HepG2 (cell line): ENCODE measurements around the gene KRT33A. TPM values are rescaled to one million over a fixed set of nuclear protein-coding genes. Genes with fewer than 3 reads are reported as not detected.

ENCODE experiments used
- ATAC-seq: fragments of 200-7000 bp; cut with Tn5 transposase; 3 replicates; pipeline ENCODE4 v1.9.1; 2020; ENCODE audit warnings: mild to moderate bottlenecking, moderate library complexity
- BruUV-seq: library from RNA; stranded (reverse); fragments of 400-500 nt; replicated peaks from 2 replicates; lab custom pipeline; 2021; lab: Mats Ljungman, UMichigan
- CTCF ChIA-PET: fragments of 300-600 bp; formaldehyde crosslinking; extraction: SDS; loops from one replicate; lab custom pipeline; 2021; ENCODE audit warnings: low total read pairs, inconsistent platforms, low intra/inter-chr PET ratio; lab: Yijun Ruan, JAX
- POLR2A ChIA-PET: fragments of 350-600 bp; sonication (Branson Sonifier 250); formaldehyde crosslinking; loops from one replicate; lab custom pipeline; 2020; ENCODE audit warnings: antibody characterized with exemption, inconsistent platforms; lab: Yijun Ruan, JAX
- DNase-seq: peaks from one replicate; pipeline ENCODE4 v3.0.0-alpha.2; 2015; ENCODE audit warnings: low spot score
- FAIRE-seq: peaks from 3 replicates; lab custom pipeline; 2011; peaks lifted over from hg19 to GRCh38; lab: Jason Lieb, UNC
- H2AFZ ChIP-seq: one replicate; pipeline ENCODE4 v1.6.1; 2011; ENCODE audit warnings: low read length, inconsistent platforms
- H3K27ac ChIP-seq: fragments of 300-600 bp; 3 replicates; pipeline ENCODE4 v1.8.0; 2011; ENCODE audit warnings: mixed run types, mild to moderate bottlenecking, mixed read lengths, low read length, inconsistent platforms; ENCODE audit not compliant: insufficient read depth; ENCODE audit errors: extremely low read length
- H3K27me3 ChIP-seq, 2 experiments: fragments of 200-600 bp in 1 of 2; 2 replicates in 1 of 2; 3 replicates in 1 of 2; pipeline versions ENCODE4 v1.6.0 to v1.8.0; 2011; ENCODE audit warnings: low read length in 2 of 2, mild to moderate bottlenecking in 2 of 2, moderate library complexity in 2 of 2, inconsistent platforms in 1 of 2; ENCODE audit not compliant: insufficient read depth in 2 of 2, control insufficient read depth in 1 of 2
- H3K36me3 ChIP-seq, 2 experiments: fragments of 200-600 bp in 1 of 2; replicated peaks in 1 of 2; 2 replicates in 1 of 2; 3 replicates in 1 of 2; pipeline versions ENCODE4 v1.5.1 to v1.8.0; 2011; ENCODE audit warnings: low read length in 2 of 2, inconsistent platforms in 1 of 2; ENCODE audit not compliant: insufficient read depth in 2 of 2, control insufficient read depth in 1 of 2
- H3K4me1 ChIP-seq: 2 replicates; pipeline ENCODE4 v1.5.1; 2012; ENCODE audit warnings: low read length, inconsistent platforms; ENCODE audit not compliant: insufficient read depth
- H3K4me2 ChIP-seq: 2 replicates; pipeline ENCODE4 v1.6.0; 2011; ENCODE audit warnings: low read depth, low read length, inconsistent platforms
- H3K4me3 ChIP-seq, 3 experiments: fragments of 200-600 bp in 1 of 3; sonication (generic), shearing (Covaris generic) in 1 of 3; replicated peaks in 1 of 3; 2 replicates each; pipeline ENCODE4 v1.5.1; 2011 to 2016; ENCODE audit warnings: low read length in 3 of 3, inconsistent platforms in 2 of 3, low read depth in 2 of 3, mild to moderate bottlenecking in 2 of 3, control low read depth in 1 of 3, mixed read lengths in 1 of 3; ENCODE audit not compliant: insufficient read depth in 1 of 3
- H3K79me2 ChIP-seq: one replicate; pipeline ENCODE4 v1.6.1; 2011; ENCODE audit warnings: low read length, inconsistent platforms; ENCODE audit not compliant: insufficient read depth
- H3K9ac ChIP-seq: 2 replicates; pipeline ENCODE4 v1.6.0; 2011; ENCODE audit warnings: mild to moderate bottlenecking, low read depth, low read length, inconsistent platforms; ENCODE audit not compliant: insufficient read depth
- H3K9me3 ChIP-seq: 2 replicates; pipeline ENCODE4 v1.5.1; 2012; ENCODE audit warnings: mild to moderate bottlenecking, low read length
- H4K20me1 ChIP-seq: 2 replicates; pipeline ENCODE4 v1.6.0; 2011; ENCODE audit warnings: inconsistent platforms, mild to moderate bottlenecking, low read length, moderate library complexity; ENCODE audit not compliant: insufficient read depth
- FOXC1 ChIP-seq: sonication (generic); formaldehyde crosslinking; IDR thresholded peaks from 2 replicates; pipeline ENCODE4 v1.8.0; 2022; ENCODE audit warnings: mild to moderate bottlenecking, missing genetic modification reagents, borderline replicate concordance
- KAT7 ChIP-seq: IDR thresholded peaks from 2 replicates; pipeline ENCODE4 v1.6.1; 2018; ENCODE audit warnings: borderline replicate concordance, missing compliant biosample characterization
- SNAPC4 ChIP-seq: sonication (generic); formaldehyde crosslinking; IDR thresholded peaks from 2 replicates; pipeline ENCODE4 v1.4.0; 2020; ENCODE audit warnings: mild to moderate bottlenecking, missing genetic modification reagents
- ZNF335 ChIP-seq: sonication (generic); formaldehyde crosslinking; IDR thresholded peaks from 2 replicates; pipeline ENCODE4 v1.4.0; 2020; ENCODE audit warnings: missing genetic modification reagents
- ZNF34 ChIP-seq: sonication (generic); formaldehyde crosslinking; IDR thresholded peaks from 2 replicates; pipeline ENCODE4 v1.4.0; 2020; ENCODE audit warnings: mild to moderate bottlenecking, missing genetic modification reagents, borderline replicate concordance
- WGBS: methylation state at CpG from one replicate; pipeline ENCODE4 v1.1.6; 2017; ENCODE audit warnings: low lambda C conversion rate; 5-methylcytosine and 5-hydroxymethylcytosine counted together
- in situ Hi-C: cut with HindIII; loops from 2 replicates; pipeline ENCODE4 v1.10.0; 2017; ENCODE audit warnings: low pct_unique_long_range_greater_than_20kb; ENCODE audit not compliant: extremely low pct_ligation_motif_present
- intact Hi-C: fragments of 100-400 bp; cut with micrococcal nuclease; formaldehyde crosslinking; loops from one replicate; pipeline ENCODE4 v1.10.0; 2022; ENCODE audit not compliant: unreplicated experiment
- polyA plus RNA-seq, 8 experiments: library from polyadenylated mRNA; depleted of rRNA in 3 of 8; stranded (reverse) in 7 of 8; unstranded in 1 of 8; fragments of >200 nt; fragmentation: Illumina TruSeq in 4 of 8; extraction: Trizol in 4 of 8; gene quantifications; 2 replicates each; pipeline versions ENCODE4 v1.2.1 to v1.2.3, GENCODE V29; 2011 to 2016; ENCODE audit warnings: low read depth in 4 of 8, missing spikeins in 1 of 8, mixed read lengths in 1 of 8; ENCODE audit not compliant: insufficient read depth in 1 of 8
- total RNA-seq, 5 experiments: library from RNA; depleted of rRNA; stranded (reverse); fragments of >200 nt; fragmentation: Illumina TruSeq; extraction: Trizol; gene quantifications; 2 replicates each; pipeline ENCODE4 v1.2.3, GENCODE V29; 2016; ENCODE audit warnings: low read depth in 1 of 5

The KRT33A gene
- total and polyA plus RNA-seq, 2 of the 13 experiments (the other 11 are each of a cell fraction or from before 2014, with no cell fraction given): not detected

- Histone ChIP-seq H3K9ac (no peak overlapping the region), H3K27ac (no peak overlapping the region), H2AFZ (no peak overlapping the region), H3K36me3 (no peaks in the 10 kb centered on the region), H3K4me1 (no peaks in the 10 kb centered on the region), H3K4me2 (no peak overlapping the region), H4K20me1 (no peaks in the 10 kb centered on the region), H3K27me3 (peaks cover 2 to 8% of the 10 kb centered on the region in 2 experiments; a peak in 1 of 5 replicates), H3K9me3 (no peaks in the 10 kb centered on the region), H3K4me3 (no peak overlapping the region), H3K79me2 (no peaks in the 10 kb centered on the region)
- no TSS peak for BruUV-seq
- in situ Hi-C loops (no loop called here), intact Hi-C loops (no loop called here)
- TF ChIP-seq KAT7 (CRISPR knock-in tag) (no peak), FOXC1 (CRISPR knock-in tag) (no peak), ZNF34 (no peak), SNAPC4 (CRISPR knock-in tag) (no peak), ZNF335 (CRISPR knock-in tag) (no peak)
- 88% methylated on average over 1 of the region's 1 CpG for WGBS
- ATAC-seq (no peak), FAIRE-seq (no peak), DNase-seq (no peak)
- CTCF ChIA-PET: no interaction called here
- POLR2A ChIA-PET: no interaction called here
Observed at GRCh38 chr17:41296846-41297245, 53.8 kb downstream of the KRT33A start.

Other genes starting within 250 kb of the KRT33A start
Only the 30 nearest of the 34 such genes appear.
- gene KRTAP4-12, start 226.6 kb downstream of the KRT33A start, total RNA-seq (2016; rRNA removed; fragmentation: Illumina TruSeq; extraction: Trizol): not detected in 2 replicates
- not detected in 2 replicates for gene KRTAP4-12, start 226.6 kb downstream of the KRT33A start, polyA plus RNA-seq (2011; rRNA removed)
- not detected in 2 replicates for gene KRTAP4-6, start 210.3 kb downstream of the KRT33A start, total RNA-seq (2016; rRNA removed; fragmentation: Illumina TruSeq; extraction: Trizol)
- not detected in 2 replicates for gene KRTAP4-6, start 210.3 kb downstream of the KRT33A start, polyA plus RNA-seq (2011; rRNA removed)
- not detected in 2 replicates for gene KRTAP4-5, start 201.0 kb downstream of the KRT33A start, total RNA-seq (2016; rRNA removed; fragmentation: Illumina TruSeq; extraction: Trizol)
- not detected in 2 replicates for gene KRTAP4-5, start 201.0 kb downstream of the KRT33A start, polyA plus RNA-seq (2011; rRNA removed)
- gene KRTAP4-4, start 190.1 kb downstream of the KRT33A start, total RNA-seq (2016; rRNA removed; fragmentation: Illumina TruSeq; extraction: Trizol): not detected in 2 replicates
- not detected in 2 replicates for gene KRTAP4-4, start 190.1 kb downstream of the KRT33A start, polyA plus RNA-seq (2011; rRNA removed)
- not detected in 2 replicates for gene KRTAP4-3, start 182.6 kb downstream of the KRT33A start, total RNA-seq (2016; rRNA removed; fragmentation: Illumina TruSeq; extraction: Trizol)
- not detected in 2 replicates for gene KRTAP4-3, start 182.6 kb downstream of the KRT33A start, polyA plus RNA-seq (2011; rRNA removed)
- not detected in 2 replicates for gene KRTAP4-2, start 172.6 kb downstream of the KRT33A start, total RNA-seq (2016; rRNA removed; fragmentation: Illumina TruSeq; extraction: Trizol)
- not detected in 2 replicates for gene KRTAP4-2, start 172.6 kb downstream of the KRT33A start, polyA plus RNA-seq (2011; rRNA removed)
- gene KRTAP4-1, start 165.9 kb downstream of the KRT33A start, total RNA-seq (2016; rRNA removed; fragmentation: Illumina TruSeq; extraction: Trizol): not detected in 2 replicates
- not detected in 2 replicates for gene KRTAP4-1, start 165.9 kb downstream of the KRT33A start, polyA plus RNA-seq (2011; rRNA removed)
- not detected in 2 replicates for gene KRTAP9-1, start 160.9 kb downstream of the KRT33A start, total RNA-seq (2016; rRNA removed; fragmentation: Illumina TruSeq; extraction: Trizol)
- not detected in 2 replicates for gene KRTAP9-1, start 160.9 kb downstream of the KRT33A start, polyA plus RNA-seq (2011; rRNA removed)
- gene KRTAP9-2, start 124.2 kb downstream of the KRT33A start, total RNA-seq (2016; rRNA removed; fragmentation: Illumina TruSeq; extraction: Trizol): not detected in 2 replicates
- not detected in 2 replicates for gene KRTAP9-2, start 124.2 kb downstream of the KRT33A start, polyA plus RNA-seq (2011; rRNA removed)
- gene KRTAP9-3, start 118.4 kb downstream of the KRT33A start, total RNA-seq (2016; rRNA removed; fragmentation: Illumina TruSeq; extraction: Trizol): not detected in 2 replicates
- gene KRTAP9-3, start 118.4 kb downstream of the KRT33A start, polyA plus RNA-seq (2011; rRNA removed): not detected in 2 replicates
- gene KRTAP9-8, start 112.8 kb downstream of the KRT33A start, total RNA-seq (2016; rRNA removed; fragmentation: Illumina TruSeq; extraction: Trizol): not detected in 2 replicates
- gene KRTAP9-8, start 112.8 kb downstream of the KRT33A start, polyA plus RNA-seq (2011; rRNA removed): not detected in 2 replicates
- not detected in 2 replicates for gene KRTAP9-4, start 101.1 kb downstream of the KRT33A start, total RNA-seq (2016; rRNA removed; fragmentation: Illumina TruSeq; extraction: Trizol)
- not detected in 2 replicates for gene KRTAP9-4, start 101.1 kb downstream of the KRT33A start, polyA plus RNA-seq (2011; rRNA removed)
- not detected in 2 replicates for gene KRTAP9-9, start 95.4 kb downstream of the KRT33A start, total RNA-seq (2016; rRNA removed; fragmentation: Illumina TruSeq; extraction: Trizol)
- gene KRTAP9-9, start 95.4 kb downstream of the KRT33A start, polyA plus RNA-seq (2011; rRNA removed): not detected in 2 replicates
- not detected in 2 replicates for gene KRTAP9-6, start 85.5 kb downstream of the KRT33A start, total RNA-seq (2016; rRNA removed; fragmentation: Illumina TruSeq; extraction: Trizol)
- not detected in 2 replicates for gene KRTAP9-6, start 85.5 kb downstream of the KRT33A start, polyA plus RNA-seq (2011; rRNA removed)
- gene KRTAP9-7, start 75.1 kb downstream of the KRT33A start, total RNA-seq (2016; rRNA removed; fragmentation: Illumina TruSeq; extraction: Trizol): not detected in 2 replicates
- not detected in 2 replicates for gene KRTAP9-7, start 75.1 kb downstream of the KRT33A start, polyA plus RNA-seq (2011; rRNA removed)
- gene KRTAP29-1, start 48.0 kb downstream of the KRT33A start, total RNA-seq (2016; rRNA removed; fragmentation: Illumina TruSeq; extraction: Trizol): not detected in 2 replicates
- gene KRTAP29-1, start 48.0 kb downstream of the KRT33A start, polyA plus RNA-seq (2011; rRNA removed): not detected in 2 replicates
- not detected in 2 replicates for gene KRTAP16-1, start 41.5 kb downstream of the KRT33A start, total RNA-seq (2016; rRNA removed; fragmentation: Illumina TruSeq; extraction: Trizol)
- not detected in 2 replicates for gene KRTAP16-1, start 41.5 kb downstream of the KRT33A start, polyA plus RNA-seq (2011; rRNA removed)
- gene KRTAP17-1, start 35.1 kb downstream of the KRT33A start, total RNA-seq (2016; rRNA removed; fragmentation: Illumina TruSeq; extraction: Trizol): not detected in 2 replicates
- not detected in 2 replicates for gene KRTAP17-1, start 35.1 kb downstream of the KRT33A start, polyA plus RNA-seq (2011; rRNA removed)
- gene KRT33B, start 19.0 kb upstream of the KRT33A start, total RNA-seq (2016; rRNA removed; fragmentation: Illumina TruSeq; extraction: Trizol): not detected in 2 replicates
- not detected in 2 replicates for gene KRT33B, start 19.0 kb upstream of the KRT33A start, polyA plus RNA-seq (2011; rRNA removed)
- not detected in 2 replicates for gene KRT34, start 31.5 kb upstream of the KRT33A start, total RNA-seq (2016; rRNA removed; fragmentation: Illumina TruSeq; extraction: Trizol)
- 0.05 TPM in 1 of 2 replicates, not detected in the other for gene KRT34, start 31.5 kb upstream of the KRT33A start, polyA plus RNA-seq (2011; rRNA removed)
- gene KRT31, start 46.8 kb upstream of the KRT33A start, total RNA-seq (2016; rRNA removed; fragmentation: Illumina TruSeq; extraction: Trizol): not detected in 2 replicates
- 0.05 TPM in 2 replicates for gene KRT31, start 46.8 kb upstream of the KRT33A start, polyA plus RNA-seq (2011; rRNA removed)
- gene KRT37, start 73.8 kb upstream of the KRT33A start, total RNA-seq (2016; rRNA removed; fragmentation: Illumina TruSeq; extraction: Trizol): not detected in 2 replicates
- gene KRT37, start 73.8 kb upstream of the KRT33A start, polyA plus RNA-seq (2011; rRNA removed): 0.69 and 0.76 TPM in 2 replicates
- gene KRT38, start 90.2 kb upstream of the KRT33A start, total RNA-seq (2016; rRNA removed; fragmentation: Illumina TruSeq; extraction: Trizol): not detected in 2 replicates
- not detected in 2 replicates for gene KRT38, start 90.2 kb upstream of the KRT33A start, polyA plus RNA-seq (2011; rRNA removed)
- not detected in 2 replicates for gene KRT32, start 116.6 kb upstream of the KRT33A start, total RNA-seq (2016; rRNA removed; fragmentation: Illumina TruSeq; extraction: Trizol)
- not detected in 2 replicates for gene KRT32, start 116.6 kb upstream of the KRT33A start, polyA plus RNA-seq (2011; rRNA removed)
- not detected in 2 replicates for gene KRT35, start 130.3 kb upstream of the KRT33A start, total RNA-seq (2016; rRNA removed; fragmentation: Illumina TruSeq; extraction: Trizol)
- not detected in 2 replicates for gene KRT35, start 130.3 kb upstream of the KRT33A start, polyA plus RNA-seq (2011; rRNA removed)
- not detected in 2 replicates for gene KRT36, start 139.1 kb upstream of the KRT33A start, total RNA-seq (2016; rRNA removed; fragmentation: Illumina TruSeq; extraction: Trizol)
- gene KRT36, start 139.1 kb upstream of the KRT33A start, polyA plus RNA-seq (2011; rRNA removed): not detected in 2 replicates
- not detected in 2 replicates for gene KRT13, start 154.8 kb upstream of the KRT33A start, total RNA-seq (2016; rRNA removed; fragmentation: Illumina TruSeq; extraction: Trizol)
- 0.30 TPM in 1 of 2 replicates, not detected in the other for gene KRT13, start 154.8 kb upstream of the KRT33A start, polyA plus RNA-seq (2011; rRNA removed)
- 0.46 and 0.94 TPM in 2 replicates for gene KRT15, start 168.1 kb upstream of the KRT33A start, total RNA-seq (2016; rRNA removed; fragmentation: Illumina TruSeq; extraction: Trizol)
- gene KRT15, start 168.1 kb upstream of the KRT33A start, polyA plus RNA-seq (2011; rRNA removed): 0.63 and 1.2 TPM in 2 replicates
- 114 and 131 TPM in 2 replicates for gene KRT19, start 177.5 kb upstream of the KRT33A start, total RNA-seq (2016; rRNA removed; fragmentation: Illumina TruSeq; extraction: Trizol)
- gene KRT19, start 177.5 kb upstream of the KRT33A start, polyA plus RNA-seq (2011; rRNA removed): 142 and 154 TPM in 2 replicates
- gene KRT9, start 221.2 kb upstream of the KRT33A start, total RNA-seq (2016; rRNA removed; fragmentation: Illumina TruSeq; extraction: Trizol): not detected in 2 replicates
- gene KRT9, start 221.2 kb upstream of the KRT33A start, polyA plus RNA-seq (2011; rRNA removed): not detected in 2 replicates